HepG2 (cell line): ENCODE data around the gene PKLR. TPM values are rescaled to one million over a fixed set of nuclear protein-coding genes. Genes with fewer than 3 reads are reported as not detected.

Experiments
- ATAC-seq: fragments of 200-7000 bp; cut with Tn5 transposase; 3 replicates; pipeline ENCODE4 v1.9.1; 2020; ENCODE audit warnings: mild to moderate bottlenecking, moderate library complexity
- BruUV-seq: library from RNA; stranded (reverse); fragments of 400-500 nt; replicated peaks from 2 replicates; lab custom pipeline; 2021; lab: Mats Ljungman, UMichigan
- CTCF ChIA-PET: fragments of 300-600 bp; formaldehyde crosslinking; extraction: SDS; loops from one replicate; lab custom pipeline; 2021; ENCODE audit warnings: low total read pairs, inconsistent platforms, low intra/inter-chr PET ratio; lab: Yijun Ruan, JAX
- POLR2A ChIA-PET: fragments of 350-600 bp; sonication (Branson Sonifier 250); formaldehyde crosslinking; loops from one replicate; lab custom pipeline; 2020; ENCODE audit warnings: antibody characterized with exemption, inconsistent platforms; lab: Yijun Ruan, JAX
- DNase-seq: peaks from one replicate; pipeline ENCODE4 v3.0.0-alpha.2; 2015; ENCODE audit warnings: low spot score
- FAIRE-seq: peaks from 3 replicates; lab custom pipeline; 2011; peaks lifted over from hg19 to GRCh38; lab: Jason Lieb, UNC
- H2AFZ ChIP-seq: one replicate; pipeline ENCODE4 v1.6.1; 2011; ENCODE audit warnings: low read length, inconsistent platforms
- H3K27ac ChIP-seq: fragments of 300-600 bp; 3 replicates; pipeline ENCODE4 v1.8.0; 2011; ENCODE audit warnings: mixed run types, mild to moderate bottlenecking, mixed read lengths, low read length, inconsistent platforms; ENCODE audit not compliant: insufficient read depth; ENCODE audit errors: extremely low read length
- H3K27me3 ChIP-seq, 2 experiments: fragments of 200-600 bp in 1 of 2; 2 replicates in 1 of 2; 3 replicates in 1 of 2; pipeline versions ENCODE4 v1.6.0 to v1.8.0; 2011; ENCODE audit warnings: low read length in 2 of 2, mild to moderate bottlenecking in 2 of 2, moderate library complexity in 2 of 2, inconsistent platforms in 1 of 2; ENCODE audit not compliant: insufficient read depth in 2 of 2, control insufficient read depth in 1 of 2
- H3K36me3 ChIP-seq, 2 experiments: fragments of 200-600 bp in 1 of 2; replicated peaks in 1 of 2; 2 replicates in 1 of 2; 3 replicates in 1 of 2; pipeline versions ENCODE4 v1.5.1 to v1.8.0; 2011; ENCODE audit warnings: low read length in 2 of 2, inconsistent platforms in 1 of 2; ENCODE audit not compliant: insufficient read depth in 2 of 2, control insufficient read depth in 1 of 2
- H3K4me1 ChIP-seq: 2 replicates; pipeline ENCODE4 v1.5.1; 2012; ENCODE audit warnings: low read length, inconsistent platforms; ENCODE audit not compliant: insufficient read depth
- H3K4me2 ChIP-seq: 2 replicates; pipeline ENCODE4 v1.6.0; 2011; ENCODE audit warnings: low read depth, low read length, inconsistent platforms
- H3K4me3 ChIP-seq, 3 experiments: fragments of 200-600 bp in 1 of 3; sonication (generic), shearing (Covaris generic) in 1 of 3; replicated peaks in 1 of 3; 2 replicates each; pipeline ENCODE4 v1.5.1; 2011 to 2016; ENCODE audit warnings: low read length in 3 of 3, inconsistent platforms in 2 of 3, low read depth in 2 of 3, mild to moderate bottlenecking in 2 of 3, control low read depth in 1 of 3, mixed read lengths in 1 of 3; ENCODE audit not compliant: insufficient read depth in 1 of 3
- H3K79me2 ChIP-seq: one replicate; pipeline ENCODE4 v1.6.1; 2011; ENCODE audit warnings: low read length, inconsistent platforms; ENCODE audit not compliant: insufficient read depth
- H3K9ac ChIP-seq: 2 replicates; pipeline ENCODE4 v1.6.0; 2011; ENCODE audit warnings: mild to moderate bottlenecking, low read depth, low read length, inconsistent platforms; ENCODE audit not compliant: insufficient read depth
- H3K9me3 ChIP-seq: 2 replicates; pipeline ENCODE4 v1.5.1; 2012; ENCODE audit warnings: mild to moderate bottlenecking, low read length
- H4K20me1 ChIP-seq: 2 replicates; pipeline ENCODE4 v1.6.0; 2011; ENCODE audit warnings: inconsistent platforms, mild to moderate bottlenecking, low read length, moderate library complexity; ENCODE audit not compliant: insufficient read depth
- ADNP ChIP-seq: sonication (generic); formaldehyde crosslinking; IDR thresholded peaks from 2 replicates; pipeline ENCODE4 v1.4.0; 2020; ENCODE audit warnings: missing genetic modification reagents
- TMF1 ChIP-seq: sonication (generic); formaldehyde crosslinking; IDR thresholded peaks from 2 replicates; pipeline ENCODE4 v1.8.1; 2022; ENCODE audit warnings: low read depth, missing genetic modification reagents
- ZNF12 ChIP-seq: sonication (generic); formaldehyde crosslinking; IDR thresholded peaks from 2 replicates; pipeline ENCODE4 v1.5.0; 2020; ENCODE audit warnings: missing genetic modification reagents
- ZNF598 ChIP-seq: sonication (generic); formaldehyde crosslinking; IDR thresholded peaks from 2 replicates; pipeline ENCODE4 v1.5.1; 2020; ENCODE audit warnings: mild to moderate bottlenecking, missing genetic modification reagents, borderline replicate concordance
- WGBS: methylation state at CpG from one replicate; pipeline ENCODE4 v1.1.6; 2017; ENCODE audit warnings: low lambda C conversion rate; 5-methylcytosine and 5-hydroxymethylcytosine counted together
- in situ Hi-C: cut with HindIII; loops from 2 replicates; pipeline ENCODE4 v1.10.0; 2017; ENCODE audit warnings: low pct_unique_long_range_greater_than_20kb; ENCODE audit not compliant: extremely low pct_ligation_motif_present
- intact Hi-C: fragments of 100-400 bp; cut with micrococcal nuclease; formaldehyde crosslinking; loops from one replicate; pipeline ENCODE4 v1.10.0; 2022; ENCODE audit not compliant: unreplicated experiment
- polyA plus RNA-seq, 8 experiments: library from polyadenylated mRNA; depleted of rRNA in 3 of 8; stranded (reverse) in 7 of 8; unstranded in 1 of 8; fragments of >200 nt; fragmentation: Illumina TruSeq in 4 of 8; extraction: Trizol in 4 of 8; gene quantifications; 2 replicates each; pipeline versions ENCODE4 v1.2.1 to v1.2.3, GENCODE V29; 2011 to 2016; ENCODE audit warnings: low read depth in 4 of 8, missing spikeins in 1 of 8, mixed read lengths in 1 of 8; ENCODE audit not compliant: insufficient read depth in 1 of 8
- total RNA-seq, 5 experiments: library from RNA; depleted of rRNA; stranded (reverse); fragments of >200 nt; fragmentation: Illumina TruSeq; extraction: Trizol; gene quantifications; 2 replicates each; pipeline ENCODE4 v1.2.3, GENCODE V29; 2016; ENCODE audit warnings: low read depth in 1 of 5
- TF ChIP-seq, protein P1 (sequence below): sonication (generic); formaldehyde crosslinking; IDR thresholded peaks from 2 replicates; pipeline ENCODE4 v1.4.0; 2020; ENCODE audit warnings: missing genetic modification reagents, borderline replicate concordance
- TF ChIP-seq, protein P2 (sequence below): sonication (generic); formaldehyde crosslinking; IDR thresholded peaks from 2 replicates; pipeline ENCODE4 v1.9.0; 2021; ENCODE audit warnings: missing genetic modification reagents, borderline replicate concordance

PKLR gene
- total and polyA plus RNA-seq, 2 of the 13 experiments (the other 11 are each of a cell fraction or from before 2014, with no cell fraction given) = 10.3 to 29.3 TPM

GRCh38 chr1:155297384-155297783 is 3.9 kb downstream of the PKLR start:
- no TSS peak for BruUV-seq
- Histone ChIP-seq H2AFZ (no peak overlapping the region), H3K9me3 (no peaks in the 10 kb centered on the region), H3K4me2 (no peak overlapping the region; the same call in 1 of the 2 replicates), H3K4me1 (peaks cover 47% of the 10 kb centered on the region), H4K20me1 (no peaks in the 10 kb centered on the region), H3K79me2 (peaks cover 3% of the 10 kb centered on the region), H3K36me3 (peaks cover 0 to 8% of the 10 kb centered on the region in 2 experiments; a peak in 3 of 5 replicates), H3K27me3 (no peaks in the 10 kb centered on the region), H3K4me3 (no peak overlapping the region), H3K9ac (no peak overlapping the region), H3K27ac (no peak overlapping the region)
- DNase-seq (no peak), ATAC-seq (no peak), FAIRE-seq (no peak)
- ChIA-PET CTCF (no interaction called here), POLR2A (interaction anchor here (1.0 kb wide), 1 partner anchor 9 kb away, joined by 3 read pairs; no protein-coding TSS in a partner anchor)
- in situ Hi-C loops = no loop called here
- WGBS = 98% methylated on average over 7 of the region's 7 CpGs
- intact Hi-C loops = no loop called here
- TF ChIP-seq ZNF598 (no peak), TMF1 (CRISPR knock-in tag) (no peak)

GRCh38 chr1:155296661-155297060 is 4.6 kb downstream of the PKLR start:
- BruUV-seq = no TSS peak
- TF ChIP-seq, protein P1, sequence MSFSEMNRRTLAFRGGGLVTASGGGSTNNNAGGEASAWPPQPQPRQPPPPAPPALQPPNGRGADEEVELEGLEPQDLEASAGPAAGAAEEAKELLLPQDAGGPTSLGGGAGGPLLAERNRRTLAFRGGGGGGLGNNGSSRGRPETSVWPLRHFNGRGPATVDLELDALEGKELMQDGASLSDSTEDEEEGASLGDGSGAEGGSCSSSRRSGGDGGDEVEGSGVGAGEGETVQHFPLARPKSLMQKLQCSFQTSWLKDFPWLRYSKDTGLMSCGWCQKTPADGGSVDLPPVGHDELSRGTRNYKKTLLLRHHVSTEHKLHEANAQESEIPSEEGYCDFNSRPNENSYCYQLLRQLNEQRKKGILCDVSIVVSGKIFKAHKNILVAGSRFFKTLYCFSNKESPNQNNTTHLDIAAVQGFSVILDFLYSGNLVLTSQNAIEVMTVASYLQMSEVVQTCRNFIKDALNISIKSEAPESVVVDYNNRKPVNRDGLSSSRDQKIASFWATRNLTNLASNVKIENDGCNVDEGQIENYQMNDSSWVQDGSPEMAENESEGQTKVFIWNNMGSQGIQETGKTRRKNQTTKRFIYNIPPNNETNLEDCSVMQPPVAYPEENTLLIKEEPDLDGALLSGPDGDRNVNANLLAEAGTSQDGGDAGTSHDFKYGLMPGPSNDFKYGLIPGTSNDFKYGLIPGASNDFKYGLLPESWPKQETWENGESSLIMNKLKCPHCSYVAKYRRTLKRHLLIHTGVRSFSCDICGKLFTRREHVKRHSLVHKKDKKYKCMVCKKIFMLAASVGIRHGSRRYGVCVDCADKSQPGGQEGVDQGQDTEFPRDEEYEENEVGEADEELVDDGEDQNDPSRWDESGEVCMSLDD (CRISPR knock-in tag) = no peak
- TF ChIP-seq ADNP (CRISPR knock-in tag) (no peak), ZNF12 (CRISPR knock-in tag) (no peak)
- TF ChIP-seq, protein P2, sequence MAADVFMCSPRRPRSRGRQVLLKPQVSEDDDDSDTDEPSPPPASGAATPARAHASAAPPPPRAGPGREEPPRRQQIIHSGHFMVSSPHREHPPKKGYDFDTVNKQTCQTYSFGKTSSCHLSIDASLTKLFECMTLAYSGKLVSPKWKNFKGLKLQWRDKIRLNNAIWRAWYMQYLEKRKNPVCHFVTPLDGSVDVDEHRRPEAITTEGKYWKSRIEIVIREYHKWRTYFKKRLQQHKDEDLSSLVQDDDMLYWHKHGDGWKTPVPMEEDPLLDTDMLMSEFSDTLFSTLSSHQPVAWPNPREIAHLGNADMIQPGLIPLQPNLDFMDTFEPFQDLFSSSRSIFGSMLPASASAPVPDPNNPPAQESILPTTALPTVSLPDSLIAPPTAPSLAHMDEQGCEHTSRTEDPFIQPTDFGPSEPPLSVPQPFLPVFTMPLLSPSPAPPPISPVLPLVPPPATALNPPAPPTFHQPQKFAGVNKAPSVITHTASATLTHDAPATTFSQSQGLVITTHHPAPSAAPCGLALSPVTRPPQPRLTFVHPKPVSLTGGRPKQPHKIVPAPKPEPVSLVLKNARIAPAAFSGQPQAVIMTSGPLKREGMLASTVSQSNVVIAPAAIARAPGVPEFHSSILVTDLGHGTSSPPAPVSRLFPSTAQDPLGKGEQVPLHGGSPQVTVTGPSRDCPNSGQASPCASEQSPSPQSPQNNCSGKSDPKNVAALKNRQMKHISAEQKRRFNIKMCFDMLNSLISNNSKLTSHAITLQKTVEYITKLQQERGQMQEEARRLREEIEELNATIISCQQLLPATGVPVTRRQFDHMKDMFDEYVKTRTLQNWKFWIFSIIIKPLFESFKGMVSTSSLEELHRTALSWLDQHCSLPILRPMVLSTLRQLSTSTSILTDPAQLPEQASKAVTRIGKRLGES = no peak
- Histone ChIP-seq H3K36me3 (peaks cover 0 to 8% of the 10 kb centered on the region in 2 experiments; a peak in 3 of 5 replicates), H4K20me1 (no peaks in the 10 kb centered on the region), H3K27ac (no peak overlapping the region), H3K4me1 (peaks cover 43% of the 10 kb centered on the region), H3K27me3 (no peaks in the 10 kb centered on the region), H2AFZ (no peak overlapping the region), H3K79me2 (peaks cover 3% of the 10 kb centered on the region), H3K4me2 (no peak overlapping the region), H3K4me3 (no peak overlapping the region), H3K9me3 (no peaks in the 10 kb centered on the region), H3K9ac (no peak overlapping the region)
- no peak for DNase-seq
- in situ Hi-C loops = no loop called here
- CTCF ChIA-PET = no interaction called here
- WGBS = 87% methylated on average over 3 of the region's 3 CpGs
- POLR2A ChIA-PET = interaction anchor here (1.0 kb wide), 1 partner anchor 9 kb away, joined by 3 read pairs; no protein-coding TSS in a partner anchor
- no peak for ATAC-seq
- no peak for FAIRE-seq
- intact Hi-C loops = no loop called here
